Loucy (cell line): Measurements from ENCODE around the gene ST6GAL1.

ENCODE experiments used
- H2AFZ ChIP-seq: fragments of 200-600 bp; sonication (generic); 2 replicates; pipeline ENCODE4 v1.6.0; 2016; ENCODE audit warnings: antibody characterized with exemption, mild to moderate bottlenecking, low read length, moderate library complexity
- H3F3A ChIP-seq: fragments of 200-600 bp; 2 replicates; pipeline ENCODE4 v1.6.0; 2016; ENCODE audit warnings: antibody characterized with exemption, low read depth, mild to moderate bottlenecking
- H3K27me3 ChIP-seq: fragments of 200-600 bp; sonication (generic); 2 replicates; pipeline ENCODE4 v1.6.1; 2014; ENCODE audit warnings: low read length, mild to moderate bottlenecking; ENCODE audit not compliant: insufficient read depth, poor library complexity, severe bottlenecking
- H3K36me3 ChIP-seq: fragments of 200-600 bp; sonication (generic); 2 replicates; pipeline ENCODE4 v1.6.1; 2016; ENCODE audit warnings: low read length; ENCODE audit not compliant: insufficient read depth
- H3K4me1 ChIP-seq: fragments of 200-600 bp; sonication (generic); 2 replicates; pipeline ENCODE4 v1.5.1; 2014; ENCODE audit warnings: low read length, mild to moderate bottlenecking; ENCODE audit not compliant: insufficient read depth, poor library complexity, severe bottlenecking
- H3K4me2 ChIP-seq: fragments of 200-600 bp; sonication (generic); 2 replicates; pipeline ENCODE4 v1.6.0; 2014; ENCODE audit warnings: antibody characterized with exemption, low read length, low read depth, mild to moderate bottlenecking; ENCODE audit not compliant: poor library complexity, severe bottlenecking
- H3K4me3 ChIP-seq: fragments of 200-600 bp; sonication (generic); 2 replicates; pipeline ENCODE4 v1.5.1; 2014; ENCODE audit warnings: low read length, mild to moderate bottlenecking, mixed read lengths; ENCODE audit not compliant: poor library complexity, severe bottlenecking
- H3K79me2 ChIP-seq: fragments of 200-600 bp; sonication (generic); 2 replicates; pipeline ENCODE4 v1.6.1; 2014; ENCODE audit warnings: low read length; ENCODE audit not compliant: insufficient read depth
- H3K9ac ChIP-seq: fragments of 200-600 bp; sonication (generic); 2 replicates; pipeline ENCODE4 v1.6.0; 2014; ENCODE audit warnings: mild to moderate bottlenecking, low read depth, low read length, moderate library complexity; ENCODE audit not compliant: poor library complexity, severe bottlenecking
- H3K9me2 ChIP-seq: fragments of 200-600 bp; sonication (generic); replicated peaks from 2 replicates; pipeline ENCODE4 v1.6.1; 2016; ENCODE audit warnings: low read depth, low read length, mixed read lengths
- H3K9me3 ChIP-seq: fragments of 200-600 bp; sonication (generic); 2 replicates; pipeline ENCODE4 v1.6.1; 2014; ENCODE audit warnings: mild to moderate bottlenecking, antibody characterized with exemption, low read length, low read depth; ENCODE audit not compliant: insufficient read depth
- H4K20me1 ChIP-seq: fragments of 200-600 bp; sonication (generic); 2 replicates; pipeline ENCODE4 v1.6.0; 2014; ENCODE audit warnings: antibody characterized with exemption, low read length, mild to moderate bottlenecking; ENCODE audit not compliant: insufficient read depth, poor library complexity, severe bottlenecking
- CTCF ChIP-seq: fragments of 200-600 bp; sonication (generic); conservative IDR thresholded peaks from 2 replicates; pipeline ENCODE4 v1.5.1; 2014; ENCODE audit warnings: mild to moderate bottlenecking, antibody characterized with exemption, low read length
- EZH2phosphoT487 ChIP-seq: fragments of 200-600 bp; IDR thresholded peaks from 2 replicates; pipeline ENCODE4 v1.6.1; 2018; ENCODE audit warnings: antibody characterized with exemption, mild to moderate bottlenecking, moderate library complexity, borderline replicate concordance

The ST6GAL1 gene

GRCh38 chr3:186922790-186923189, 7.5 kb upstream of the ST6GAL1 start:
- Histone ChIP-seq H3K36me3 (no peaks in the 10 kb centered on the region), H3K4me2 (no peak overlapping the region), H3K9me2 (no peaks in the 10 kb centered on the region), H3K9me3 (no peaks in the 10 kb centered on the region), H3K79me2 (no peaks in the 10 kb centered on the region), H3K4me1 (peaks cover 17% of the 10 kb centered on the region), H3K4me3 (no peak overlapping the region), H2AFZ (no peak overlapping the region), H4K20me1 (no peaks in the 10 kb centered on the region), H3K27me3 (no peaks in the 10 kb centered on the region), H3F3A (no peaks in the 10 kb centered on the region), H3K9ac (no peak overlapping the region)
- no peak for TF ChIP-seq CTCF
- TF ChIP-seq EZH2phosphoT487: no peak

- no peak overlapping the region for H3K4me3 ChIP-seq
- H3K9me2 ChIP-seq: no peaks in the 10 kb centered on the region
- H3F3A ChIP-seq: no peaks in the 10 kb centered on the region
- no peaks in the 10 kb centered on the region for H4K20me1 ChIP-seq
- no peaks in the 10 kb centered on the region for H3K9me3 ChIP-seq
- H3K4me2 ChIP-seq: no peak overlapping the region
- no peaks in the 10 kb centered on the region for H3K36me3 ChIP-seq
- no peaks in the 10 kb centered on the region for H3K27me3 ChIP-seq
- H3K4me1 ChIP-seq: peaks cover 13% of the 10 kb centered on the region
- no peak overlapping the region for H2AFZ ChIP-seq
- no peak overlapping the region for H3K9ac ChIP-seq
- no peaks in the 10 kb centered on the region for H3K79me2 ChIP-seq
- TF ChIP-seq EZH2phosphoT487 (no peak), CTCF (no peak)
Observed at GRCh38 chr3:186923241-186923640, 7.1 kb upstream of the ST6GAL1 start.

GRCh38 chr3:186925826-186926225, 4.5 kb upstream of the ST6GAL1 start:
- Histone ChIP-seq H3K79me2 (peaks cover 4% of the 10 kb centered on the region; the same call in 1 of the 2 replicates), H3K27me3 (no peaks in the 10 kb centered on the region), H3K4me1 (peaks cover 13% of the 10 kb centered on the region), H3F3A (no peaks in the 10 kb centered on the region), H3K4me3 (no peak overlapping the region), H3K36me3 (no peaks in the 10 kb centered on the region), H3K9ac (no peak overlapping the region), H4K20me1 (no peaks in the 10 kb centered on the region), H3K9me3 (no peaks in the 10 kb centered on the region), H3K4me2 (no peak overlapping the region), H2AFZ (no peak overlapping the region; the same call in 1 of the 2 replicates), H3K9me2 (no peaks in the 10 kb centered on the region)
- no peak for TF ChIP-seq CTCF
- TF ChIP-seq EZH2phosphoT487: no peak
